Keratinocyte (primary cell): ENCODE measurements around the gene LAPTM5. TPM values are rescaled to one million over a fixed set of nuclear protein-coding genes. Genes with fewer than 3 reads are reported as not detected.

Experiments used
- DNase-seq: peaks from one replicate; pipeline ENCODE4 v3.0.0-alpha.2; 2011; ENCODE audit warnings: low read depth, missing footprints, low spot score
- FAIRE-seq: peaks from 2 replicates; lab custom pipeline; 2011; peaks lifted over from hg19 to GRCh38; lab: Jason Lieb, UNC
- H2AFZ ChIP-seq: 2 replicates; pipeline ENCODE4 v1.6.0; 2012; ENCODE audit warnings: low read length, control low read depth, inconsistent platforms; ENCODE audit not compliant: control insufficient read depth
- H3K27ac ChIP-seq: 2 replicates; pipeline ENCODE4 v1.5.1; 2011; ENCODE audit warnings: low read length; ENCODE audit not compliant: control insufficient read depth, insufficient read depth
- H3K27me3 ChIP-seq: 3 replicates; pipeline ENCODE4 v1.6.0; 2011; ENCODE audit warnings: low read length; ENCODE audit not compliant: control insufficient read depth, insufficient read depth; ENCODE audit errors: extremely low read depth
- H3K36me3 ChIP-seq, 2 experiments: 2 replicates in 1 of 2; 3 replicates in 1 of 2; pipeline ENCODE4 v1.5.1; 2011; ENCODE audit warnings: low read length in 2 of 2, mild to moderate bottlenecking in 1 of 2; ENCODE audit not compliant: control insufficient read depth in 2 of 2, insufficient read depth in 2 of 2; ENCODE audit errors: extremely low read depth in 1 of 2
- H3K4me1 ChIP-seq: 3 replicates; pipeline ENCODE4 v1.5.1; 2011; ENCODE audit warnings: low read length; ENCODE audit not compliant: control insufficient read depth, insufficient read depth; ENCODE audit errors: extremely low read depth
- H3K4me2 ChIP-seq: 3 replicates; pipeline ENCODE4 v1.6.0; 2011; ENCODE audit warnings: low read depth, low read length; ENCODE audit not compliant: control insufficient read depth, insufficient read depth; ENCODE audit errors: extremely low read depth
- H3K4me3 ChIP-seq, 3 experiments: fragments of 200-600 bp in 1 of 3; sonication (generic) in 1 of 3; 2 replicates in 2 of 3; 3 replicates in 1 of 3; pipeline ENCODE4 v1.5.1; 2011 to 2016; ENCODE audit warnings: low read length in 3 of 3, mild to moderate bottlenecking in 3 of 3, control low read depth in 2 of 3, inconsistent platforms in 1 of 3, low read depth in 1 of 3, mixed read lengths in 1 of 3, mixed run types in 1 of 3, moderate library complexity in 1 of 3; ENCODE audit not compliant: control insufficient read depth in 2 of 3, insufficient read depth in 2 of 3; ENCODE audit errors: extremely low read depth in 1 of 3
- H3K79me2 ChIP-seq: 2 replicates; pipeline ENCODE4 v1.6.0; 2012; ENCODE audit warnings: low read length; ENCODE audit not compliant: control insufficient read depth, insufficient read depth
- H3K9ac ChIP-seq: 3 replicates; pipeline ENCODE4 v1.6.0; 2011; ENCODE audit warnings: low read length; ENCODE audit not compliant: control insufficient read depth, insufficient read depth; ENCODE audit errors: extremely low read depth
- H3K9me1 ChIP-seq: 3 replicates; pipeline ENCODE4 v1.6.0; 2011; ENCODE audit warnings: low read length; ENCODE audit not compliant: control insufficient read depth, insufficient read depth; ENCODE audit errors: extremely low read depth
- H3K9me3 ChIP-seq: 2 replicates; pipeline ENCODE4 v1.5.1; 2012; ENCODE audit warnings: low read depth, low read length; ENCODE audit not compliant: control insufficient read depth
- H4K20me1 ChIP-seq: 3 replicates; pipeline ENCODE4 v1.6.0; 2011; ENCODE audit warnings: low read length; ENCODE audit not compliant: control insufficient read depth, insufficient read depth; ENCODE audit errors: extremely low read depth
- CTCF ChIP-seq, 3 experiments: IDR thresholded peaks in 1 of 3; conservative IDR thresholded peaks in 1 of 3; optimal IDR thresholded peaks in 1 of 3; 2 replicates in 2 of 3; 3 replicates in 1 of 3; pipeline versions ENCODE3 to v1.5.1; 2011; ENCODE audit warnings: low read length in 3 of 3, mild to moderate bottlenecking in 3 of 3, moderate library complexity in 2 of 3, control low read depth in 1 of 3, inconsistent platforms in 1 of 3; ENCODE audit not compliant: insufficient read depth in 2 of 3; ENCODE audit errors: extremely low read depth in 1 of 3
- EZH2 ChIP-seq: IDR thresholded peaks from one replicate; pipeline ENCODE4 v1.6.1; 2012; ENCODE audit warnings: inconsistent platforms, mild to moderate bottlenecking, low read length, moderate library complexity
- dilution Hi-C: fragments of 300-500 bp; cut with MboI; formaldehyde crosslinking; loops from one replicate; pipeline ENCODE4 v1.7.0; 2020; ENCODE audit warnings: low sequenced_read_pairs; ENCODE audit not compliant: extremely low pct_ligation_motif_present
- polyA plus RNA-seq, 5 experiments: library from polyadenylated mRNA; depleted of rRNA in 3 of 5; stranded (reverse) in 3 of 5; stranded (forward) in 1 of 5; unstranded in 1 of 5; fragments of >200 nt; gene quantifications; 1 replicate in 1 of 5; 2 replicates in 3 of 5; 3 replicates in 1 of 5; pipeline versions ENCODE4 v1.2.1 to v1.2.3, GENCODE V29; 2011 to 2012; ENCODE audit warnings: missing spikeins in 2 of 5, low read depth in 1 of 5, low replicate concordance in 1 of 5

Gene LAPTM5
- polyA plus RNA-seq, 1 donor (not counting 4 experiments of a cell fraction or from before 2014, with no cell fraction given) = 0.18 TPM

- dilution Hi-C loops = no loop called here
These were observed 57.8 kb downstream of the LAPTM5 start for GRCh38 chr1:30699762-30700161.

GRCh38 chr1:30698401-30698981, 59.1 kb downstream of the LAPTM5 start:
- H3K9me3 ChIP-seq = no peaks in the 10 kb centered on the region
- no peak overlapping the region for H2AFZ ChIP-seq
- no peak for TF ChIP-seq EZH2
- no peak for TF ChIP-seq CTCF (optimal IDR thresholded peaks at IDR 0.05 in 1 of 3, IDR thresholded peaks at IDR 0.05 in 1 of 3, conservative IDR thresholded peaks at IDR 0.05 in 1 of 3; ENCODE audit: extremely low read depth in 1 of 3, insufficient read depth in 2 of 3, low read length in 3 of 3)
- no peaks in the 10 kb centered on the region for H3K9me1 ChIP-seq
- H3K9ac ChIP-seq = no peak overlapping the region
- no peak for FAIRE-seq
- dilution Hi-C loops = no loop called here
- H3K4me3 ChIP-seq = no peak overlapping the region
- no peak for DNase-seq
- no peaks in the 10 kb centered on the region for H3K27me3 ChIP-seq
- no peaks in the 10 kb centered on the region for H4K20me1 ChIP-seq
- H3K4me1 ChIP-seq = peaks cover 25% of the 10 kb centered on the region
- H3K27ac ChIP-seq = no peak overlapping the region
- no peaks in the 10 kb centered on the region for H3K36me3 ChIP-seq
- H3K4me2 ChIP-seq = no peak overlapping the region
- no peaks in the 10 kb centered on the region for H3K79me2 ChIP-seq

More at GRCh38 chr1:30699762-30700161, 57.8 kb downstream of the LAPTM5 start:
- Histone ChIP-seq H3K27me3 (no peaks in the 10 kb centered on the region), H3K4me2 (no peak overlapping the region), H3K79me2 (no peaks in the 10 kb centered on the region), H4K20me1 (no peaks in the 10 kb centered on the region), H3K4me1 (peaks cover 25% of the 10 kb centered on the region), H3K36me3 (no peaks in the 10 kb centered on the region), H3K4me3 (no peak overlapping the region), H3K9me1 (no peaks in the 10 kb centered on the region), H3K9ac (no peak overlapping the region), H2AFZ (no peak overlapping the region), H3K9me3 (no peaks in the 10 kb centered on the region), H3K27ac (no peak overlapping the region)
- no peak for DNase-seq
- no peak for FAIRE-seq
- TF ChIP-seq CTCF (optimal IDR thresholded peaks at IDR 0.05 in 1 of 3, IDR thresholded peaks at IDR 0.05 in 1 of 3, conservative IDR thresholded peaks at IDR 0.05 in 1 of 3; ENCODE audit: extremely low read depth in 1 of 3, insufficient read depth in 2 of 3, low read length in 3 of 3) = no peak
- no peak for TF ChIP-seq EZH2
